K562 (cell line): ENCODE data around the gene TMEM131. TPM values are rescaled to one million over a fixed set of nuclear protein-coding genes. Genes with fewer than 3 reads are reported as not detected.

Experiments used
- ATAC-seq: fragments of 200-7000 bp; cut with Tn5 transposase; 3 replicates; pipeline ENCODE4 v1.9.1; 2020; ENCODE audit warnings: moderate library complexity
- BruUV-seq: library from RNA; stranded (reverse); fragments of 400-500 nt; replicated peaks from 2 replicates; lab custom pipeline; 2021; lab: Mats Ljungman, UMichigan
- CTCF ChIA-PET: fragments of 300-600 bp; formaldehyde crosslinking; extraction: SDS; loops from one replicate; lab custom pipeline; 2021; ENCODE audit warnings: low intra/inter-chr PET ratio; lab: Yijun Ruan, JAX
- POLR2A ChIA-PET: fragments of 300-600, 350-650 bp; sonication (Branson Sonifier 250); formaldehyde crosslinking; extraction: SDS; loops from one replicate; lab custom pipeline; 2021; ENCODE audit warnings: antibody characterized with exemption, inconsistent platforms; lab: Yijun Ruan, JAX
- DNase-seq, 4 experiments: peaks; one replicate each; pipeline versions ENCODE4 v3.0.0 to v3.0.0-alpha.2; 2011 to 2018; ENCODE audit warnings: low spot score in 3 of 4, mixed read lengths in 3 of 4; ENCODE audit errors: extremely low read depth in 1 of 4
- FAIRE-seq: peaks from 2 replicates; lab custom pipeline; 2011; peaks lifted over from hg19 to GRCh38; lab: Jason Lieb, UNC
- H2AFZ ChIP-seq: 2 replicates; pipeline ENCODE4 v1.6.0; 2011; ENCODE audit warnings: low read depth, low read length, control low read depth, inconsistent platforms
- H3K27ac ChIP-seq: fragments of 200-600 bp; 3 replicates; pipeline ENCODE4 v1.8.0; 2011; ENCODE audit warnings: low read depth, mild to moderate bottlenecking, control low read depth, inconsistent platforms, low read length, moderate library complexity, mixed read lengths; ENCODE audit errors: extremely low read depth
- H3K27me3 ChIP-seq, 2 experiments: fragments of 300-600 bp in 1 of 2; 2 replicates in 1 of 2; 3 replicates in 1 of 2; pipeline versions ENCODE4 v1.6.0 to v1.8.0; 2011; ENCODE audit warnings: inconsistent platforms in 2 of 2, low read length in 2 of 2, mild to moderate bottlenecking in 1 of 2, mixed read lengths in 1 of 2, moderate library complexity in 1 of 2; ENCODE audit not compliant: control insufficient read depth in 2 of 2, insufficient read depth in 2 of 2
- H3K36me3 ChIP-seq: fragments of 300-600 bp; 3 replicates; pipeline ENCODE4 v1.8.0; 2011; ENCODE audit warnings: mild to moderate bottlenecking, low read length, inconsistent platforms; ENCODE audit not compliant: control insufficient read depth, insufficient read depth
- H3K4me1 ChIP-seq, 2 experiments: fragments of 200-600 bp in 1 of 2; replicated peaks in 1 of 2; 2 replicates in 1 of 2; 3 replicates in 1 of 2; pipeline versions ENCODE4 v1.5.1 to v1.8.0; 2011; ENCODE audit warnings: inconsistent platforms in 2 of 2, low read length in 2 of 2, mild to moderate bottlenecking in 1 of 2, mixed read lengths in 1 of 2, moderate library complexity in 1 of 2; ENCODE audit not compliant: control insufficient read depth in 2 of 2, insufficient read depth in 2 of 2
- H3K4me2 ChIP-seq: 2 replicates; pipeline ENCODE4 v1.6.1; 2011; ENCODE audit warnings: low read length, control low read depth, inconsistent platforms, mixed read lengths; ENCODE audit not compliant: insufficient read depth
- H3K4me3 ChIP-seq: fragments of 200-600 bp; sonication (generic), shearing (Covaris generic); 2 replicates; pipeline ENCODE4 v1.5.1; 2016; ENCODE audit warnings: control low read depth, inconsistent platforms
- H3K79me2 ChIP-seq: fragments of 200-600 bp; 3 replicates; pipeline ENCODE4 v1.8.0; 2011; ENCODE audit warnings: low read length, inconsistent platforms; ENCODE audit not compliant: control insufficient read depth, insufficient read depth
- H3K9ac ChIP-seq, 2 experiments: 2 replicates each; pipeline versions ENCODE4 v1.6.0 to v1.6.1; 2011; ENCODE audit warnings: low read depth in 2 of 2, low read length in 2 of 2, control low read depth in 1 of 2, inconsistent platforms in 1 of 2, mild to moderate bottlenecking in 1 of 2, mixed read lengths in 1 of 2; ENCODE audit not compliant: insufficient read depth in 1 of 2
- H3K9me1 ChIP-seq: one replicate; pipeline ENCODE4 v1.6.0; 2011; ENCODE audit warnings: inconsistent platforms, mild to moderate bottlenecking, low read length, moderate library complexity; ENCODE audit not compliant: control insufficient read depth, insufficient read depth
- H3K9me3 ChIP-seq: replicated peaks from 2 replicates; pipeline ENCODE4 v1.5.1; 2011; ENCODE audit warnings: low read depth, low read length, inconsistent platforms; ENCODE audit not compliant: control insufficient read depth, insufficient read depth
- H4K20me1 ChIP-seq: replicated peaks from 2 replicates; pipeline ENCODE4 v1.6.1; 2011; ENCODE audit warnings: low read length, inconsistent platforms, mixed read lengths; ENCODE audit not compliant: control insufficient read depth, insufficient read depth
- CTBP1 ChIP-seq: fragments of 450-650 bp; IDR thresholded peaks from 2 replicates; pipeline ENCODE4 v1.6.1; 2016; ENCODE audit warnings: borderline replicate concordance
- ESRRA ChIP-seq: fragments of 450-650 bp; IDR thresholded peaks from 2 replicates; pipeline ENCODE4 v1.6.1; 2014; ENCODE audit warnings: low read depth, mild to moderate bottlenecking, moderate library complexity, borderline replicate concordance
- ETV6 ChIP-seq, 3 experiments: fragments of 150-350 bp in 1 of 3; sonication (generic) in 1 of 3; formaldehyde crosslinking in 1 of 3; IDR thresholded peaks; 2 replicates each; pipeline versions ENCODE4 v1.6.1 to v1.8.0; 2014 to 2022; ENCODE audit warnings: borderline replicate concordance in 2 of 3, low read depth in 2 of 3, antibody characterized with exemption in 1 of 3, low read length in 1 of 3, mild to moderate bottlenecking in 1 of 3, missing genetic modification reagents in 1 of 3
- RAD21 ChIP-seq, 2 experiments: fragments of 250-450 bp in 1 of 2; fragments of 450-650 bp in 1 of 2; sonication (Bioruptor Pico) in 1 of 2; formaldehyde crosslinking in 1 of 2; IDR thresholded peaks in 1 of 2; conservative IDR thresholded peaks in 1 of 2; 2 replicates each; pipeline versions ENCODE4 v1.4.0 to v1.8.0; 2020 to 2022; ENCODE audit warnings: mild to moderate bottlenecking in 2 of 2, moderate library complexity in 1 of 2
- TBL1XR1 ChIP-seq, 2 experiments: IDR thresholded peaks; 2 replicates each; pipeline ENCODE4 v1.6.1; 2012; ENCODE audit warnings: improper control_type of control experiment in 2 of 2, low read length in 2 of 2, mild to moderate bottlenecking in 1 of 2
- TCF15 ChIP-seq: fragments of 250-450 bp; sonication (Bioruptor Pico); IDR thresholded peaks from 2 replicates; pipeline ENCODE4 v1.8.0; 2022; ENCODE audit warnings: moderate library complexity, mild to moderate bottlenecking, inconsistent platforms
- TRIM25 ChIP-seq: fragments of 450-650 bp; IDR thresholded peaks from 2 replicates; pipeline ENCODE4 v1.7.0; 2016; ENCODE audit warnings: borderline replicate concordance
- WGBS: fragments of 100-300 bp; shearing (Covaris generic); methylation state at CpG from one replicate; pipeline ENCODE4 v1.1.6; 2016; ENCODE audit warnings: low coverage, mixed read lengths; ENCODE audit not compliant: insufficient coverage; ENCODE audit errors: missing lambda C conversion rate; 5-methylcytosine and 5-hydroxymethylcytosine counted together
- in situ Hi-C: fragments of 300-500 bp; cut with MboI; formaldehyde crosslinking; loops from 4 replicates; pipeline ENCODE4 v1.15.0; 2018; ENCODE audit warnings: inconsistent platforms, mixed read lengths
- intact Hi-C: fragments of 100-400 bp; cut with micrococcal nuclease; formaldehyde crosslinking; loops from 2 replicates; pipeline ENCODE4 v1.14.2; 2022
- polyA plus RNA-seq, 8 experiments: library from polyadenylated mRNA; depleted of rRNA in 4 of 8; stranded (reverse) in 5 of 8; unstranded in 3 of 8; fragments of >200 nt; fragmentation: Nextera tagmentation in 2 of 8; fragmentation: Illumina TruSeq in 1 of 8; extraction: Ambion mirVana in 2 of 8; extraction: Trizol in 1 of 8; gene quantifications; 2 replicates each; pipeline versions ENCODE4 v1.2.1 to v1.2.3, GENCODE V29; 2011 to 2014; ENCODE audit warnings: inconsistent platforms in 1 of 8, missing spikeins in 1 of 8
- total RNA-seq, 7 experiments: library from RNA; depleted of rRNA in 6 of 7; stranded (reverse); fragments of >200 nt in 6 of 7; fragmentation: Illumina TruSeq in 2 of 7; extraction: Trizol in 2 of 7; gene quantifications; 2 replicates each; pipeline versions ENCODE4 v1.2.1 to v1.2.3, GENCODE V29; 2011 to 2021; ENCODE audit warnings: low replicate concordance in 1 of 7

TMEM131 gene
- total and polyA plus RNA-seq, 9 of the 15 experiments (the other 6 are each of a cell fraction or from before 2014, with no cell fraction given) = 2.5 to 21.1 (median 12.4) TPM

- no peak overlapping the region for H3K27ac ChIP-seq
- no peak for ATAC-seq
- peaks cover 65% of the 10 kb centered on the region for H3K79me2 ChIP-seq
- no peaks in the 10 kb centered on the region for H3K9me1 ChIP-seq
- CTCF ChIA-PET = no interaction called here
- no peaks in the 10 kb centered on the region for H3K4me1 ChIP-seq
- H3K9ac ChIP-seq = no peak overlapping the region
- TF ChIP-seq ESRRA = no peak
- TF ChIP-seq ETV6 (IDR thresholded peaks at IDR 0.05; ENCODE audit: borderline replicate concordance in 1 of 2, low read depth in 2 of 2, low read length in 1 of 2) = no peak
- no peak for TF ChIP-seq ETV6 (CRISPR knock-in tag; IDR thresholded peaks at IDR 0.05; ENCODE audit: borderline replicate concordance)
- TF ChIP-seq CTBP1 = no peak
- no peak for TF ChIP-seq RAD21 (CRISPR knock-in tag; conservative IDR thresholded peaks at IDR 0.05 in 1 of 2, IDR thresholded peaks at IDR 0.05 in 1 of 2)
- no peak for TF ChIP-seq TCF15 (CRISPR knock-in tag)
- TF ChIP-seq TBL1XR1 (IDR thresholded peaks at IDR 0.05; ENCODE audit: low read length in 2 of 2) = no peak
- no peak for TF ChIP-seq TRIM25
- DNase-seq = no peak
- no peaks in the 10 kb centered on the region for H3K36me3 ChIP-seq
- no peak for FAIRE-seq
- H3K27me3 ChIP-seq = no peaks in the 10 kb centered on the region
- H2AFZ ChIP-seq = no peak overlapping the region
- H3K9me3 ChIP-seq = no peaks in the 10 kb centered on the region
- POLR2A ChIA-PET = no interaction called here
- no TSS peak for BruUV-seq
- no peak overlapping the region for H3K4me2 ChIP-seq
- intact Hi-C loops (no loop called here), in situ Hi-C loops (no loop called here)
- no peaks in the 10 kb centered on the region for H4K20me1 ChIP-seq
- no peak overlapping the region for H3K4me3 ChIP-seq
- WGBS = 79% methylated on average over 4 of the region's 4 CpGs
These were observed 41.9 kb downstream of the TMEM131 start for GRCh38 chr2:97953853-97954252.
